K562 (cell line): ENCODE results near the gene LSM12. TPM values are rescaled to one million over a fixed set of nuclear protein-coding genes. Genes with fewer than 3 reads are reported as not detected.

Experiments
- BCOR ChIP-seq: fragments of 450-650 bp; IDR thresholded peaks from 2 replicates; pipeline ENCODE4 v1.6.1; 2016
- CREM ChIP-seq: IDR thresholded peaks from 2 replicates; pipeline ENCODE4 v1.6.1; 2014; ENCODE audit warnings: antibody characterized with exemption, low read depth
- DACH1 ChIP-seq: fragments of 450-650 bp; IDR thresholded peaks from 2 replicates; pipeline ENCODE4 v1.6.1; 2018; ENCODE audit not compliant: partially characterized antibody
- GATAD2B ChIP-seq: fragments of 450-650 bp; IDR thresholded peaks from 2 replicates; pipeline ENCODE4 v1.6.1; 2017; ENCODE audit warnings: mild to moderate bottlenecking, borderline replicate concordance
- ILK ChIP-seq: fragments of 450-650 bp; IDR thresholded peaks from 2 replicates; pipeline ENCODE4 v1.6.1; 2016; ENCODE audit warnings: missing genetic modification characterization, low read depth, mild to moderate bottlenecking, missing compliant biosample characterization, moderate library complexity, borderline replicate concordance
- KDM5B ChIP-seq: fragments of 200-600 bp; sonication (generic); IDR thresholded peaks from 2 replicates; pipeline ENCODE4 v1.6.1; 2012; ENCODE audit warnings: low read depth, mild to moderate bottlenecking, moderate library complexity, low read length, control low read depth, inconsistent platforms; ENCODE audit not compliant: insufficient replicate concordance
- PML ChIP-seq: IDR thresholded peaks from 2 replicates; pipeline ENCODE4 v1.6.1; 2012; ENCODE audit warnings: low read length, inconsistent platforms
- RFX5 ChIP-seq: IDR thresholded peaks from 2 replicates; pipeline ENCODE4 v1.6.1; 2011; ENCODE audit warnings: low read depth, mild to moderate bottlenecking, improper control_type of control experiment, low read length
- SMAD2 ChIP-seq: fragments of 150-350 bp; IDR thresholded peaks from 2 replicates; pipeline ENCODE4 v1.6.1; 2014; ENCODE audit warnings: low read depth, mild to moderate bottlenecking, low read length
- SP1 ChIP-seq: sonication (generic); formaldehyde crosslinking; IDR thresholded peaks from 2 replicates; pipeline ENCODE4 v1.8.1; 2022; ENCODE audit warnings: mild to moderate bottlenecking, missing genetic modification reagents
- XRCC3 ChIP-seq: fragments of 450-650 bp; IDR thresholded peaks from 2 replicates; pipeline ENCODE4 v1.6.1; 2017; ENCODE audit warnings: mild to moderate bottlenecking, moderate library complexity
- ZNF134 ChIP-seq: fragments of 250-450 bp; sonication (Bioruptor Pico); conservative IDR thresholded peaks from 2 replicates; pipeline ENCODE4 v1.4.0; 2020
- ZNF282 ChIP-seq: sonication (generic); formaldehyde crosslinking; IDR thresholded peaks from 2 replicates; pipeline ENCODE4 v1.8.1; 2023; ENCODE audit warnings: missing genetic modification reagents
- ZNF444 ChIP-seq: fragments of 250-450 bp; sonication (Bioruptor Pico); IDR thresholded peaks from 2 replicates; pipeline ENCODE4 v1.4.0; 2020; ENCODE audit warnings: mild to moderate bottlenecking, moderate library complexity
- polyA plus RNA-seq, 8 experiments: library from polyadenylated mRNA; depleted of rRNA in 4 of 8; stranded (reverse) in 5 of 8; unstranded in 3 of 8; fragments of >200 nt; fragmentation: Nextera tagmentation in 2 of 8; fragmentation: Illumina TruSeq in 1 of 8; extraction: Ambion mirVana in 2 of 8; extraction: Trizol in 1 of 8; gene quantifications; 2 replicates each; pipeline versions ENCODE4 v1.2.1 to v1.2.3, GENCODE V29; 2011 to 2014; ENCODE audit warnings: inconsistent platforms in 1 of 8, missing spikeins in 1 of 8
- total RNA-seq, 7 experiments: library from RNA; depleted of rRNA in 6 of 7; stranded (reverse); fragments of >200 nt in 6 of 7; fragmentation: Illumina TruSeq in 2 of 7; extraction: Trizol in 2 of 7; gene quantifications; 2 replicates each; pipeline versions ENCODE4 v1.2.1 to v1.2.3, GENCODE V29; 2011 to 2021; ENCODE audit warnings: low replicate concordance in 1 of 7
- TF ChIP-seq, protein P1 (sequence below): sonication (generic); formaldehyde crosslinking; IDR thresholded peaks from 2 replicates; pipeline ENCODE4 v1.9.0; 2022; ENCODE audit warnings: mild to moderate bottlenecking, missing genetic modification reagents
- TF ChIP-seq, protein P2 (sequence below), 2 experiments: fragments of 450-650 bp in 1 of 2; IDR thresholded peaks; 2 replicates each; pipeline ENCODE4 v1.6.1; 2011 to 2017; ENCODE audit warnings: low read depth in 2 of 2, antibody characterized with exemption in 1 of 2, borderline replicate concordance in 1 of 2, low read length in 1 of 2, mild to moderate bottlenecking in 1 of 2, mixed read lengths in 1 of 2; ENCODE audit not compliant: control insufficient read depth in 1 of 2
- TF ChIP-seq, protein P3 (sequence below), 2 experiments: fragments of 250-450 bp in 1 of 2; fragments of 450-650 bp in 1 of 2; sonication (Bioruptor Pico) in 1 of 2; IDR thresholded peaks; 2 replicates each; pipeline versions ENCODE4 v1.6.1 to v1.8.0; 2016 to 2021; ENCODE audit warnings: mild to moderate bottlenecking in 2 of 2, moderate library complexity in 2 of 2, missing compliant biosample characterization in 1 of 2, missing genetic modification characterization in 1 of 2
- TF ChIP-seq, protein P4 (sequence below), 2 experiments: fragments of 450-650 bp; IDR thresholded peaks; 2 replicates each; pipeline ENCODE4 v1.6.1; 2016
- TF ChIP-seq, protein P5 (sequence below): sonication (generic); formaldehyde crosslinking; IDR thresholded peaks from 2 replicates; pipeline ENCODE4 v1.8.1; 2023; ENCODE audit warnings: mild to moderate bottlenecking, missing genetic modification reagents

Gene LSM12
- total and polyA plus RNA-seq, 9 of the 15 experiments (the other 6 are each of a cell fraction or from before 2014, with no cell fraction given): 53.0 to 258 (median 89.3) TPM

DNA sequence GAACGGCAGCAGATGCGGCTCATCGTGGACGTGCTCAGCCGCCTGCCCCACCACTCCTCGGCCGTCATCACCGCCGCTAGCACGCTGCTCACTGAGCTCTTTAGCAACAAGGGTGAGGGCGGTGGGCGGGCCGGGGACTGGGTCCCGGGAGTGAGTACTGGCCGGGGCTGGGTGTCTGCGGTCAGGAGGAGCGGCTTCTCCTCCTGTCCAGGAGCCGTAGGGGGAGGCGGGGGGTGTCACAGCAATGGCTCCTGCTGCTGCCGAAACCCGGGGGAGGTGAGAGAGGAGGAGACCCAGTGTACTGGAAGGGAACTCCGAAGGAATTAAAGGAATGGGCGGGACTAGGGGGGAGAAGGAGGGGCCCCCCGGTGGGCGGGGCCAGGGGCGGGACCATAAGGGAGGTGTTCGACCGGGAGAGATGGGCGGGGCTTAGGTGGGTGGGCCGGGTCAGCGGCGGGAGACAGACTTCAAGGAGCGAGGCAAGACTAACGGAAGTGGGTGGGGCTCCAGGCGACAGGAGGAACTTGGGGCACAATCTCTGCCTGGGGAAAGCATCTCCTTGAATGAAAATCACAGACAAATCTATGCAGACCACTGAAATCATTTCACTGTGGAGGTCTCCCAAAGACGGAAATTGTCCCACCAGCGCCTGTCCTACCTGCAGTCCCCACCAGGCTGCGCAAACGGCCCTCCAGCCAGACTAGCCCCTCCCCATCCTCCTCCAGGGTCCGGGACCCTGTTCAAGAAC lies 59.7 kb downstream of the LSM12 start (continued):
- TF ChIP-seq ZNF282 (CRISPR knock-in tag) (no peak), ZNF134 (no peak), BCOR (no peak), SP1 (CRISPR knock-in tag) (peak; percentile 69), ZNF444 (CRISPR knock-in tag) (no peak), KDM5B (no peak), ILK (tag) (no peak), XRCC3 (no peak), GATAD2B (no peak), PML (no peak), CREM (peak; percentile 69), DACH1 (peak; percentile 76), SMAD2 (no peak), RFX5 (no peak)
- TF ChIP-seq, protein P1, sequence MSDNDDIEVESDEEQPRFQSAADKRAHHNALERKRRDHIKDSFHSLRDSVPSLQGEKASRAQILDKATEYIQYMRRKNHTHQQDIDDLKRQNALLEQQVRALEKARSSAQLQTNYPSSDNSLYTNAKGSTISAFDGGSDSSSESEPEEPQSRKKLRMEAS (CRISPR knock-in tag): peak; percentile 84
- TF ChIP-seq, protein P2, sequence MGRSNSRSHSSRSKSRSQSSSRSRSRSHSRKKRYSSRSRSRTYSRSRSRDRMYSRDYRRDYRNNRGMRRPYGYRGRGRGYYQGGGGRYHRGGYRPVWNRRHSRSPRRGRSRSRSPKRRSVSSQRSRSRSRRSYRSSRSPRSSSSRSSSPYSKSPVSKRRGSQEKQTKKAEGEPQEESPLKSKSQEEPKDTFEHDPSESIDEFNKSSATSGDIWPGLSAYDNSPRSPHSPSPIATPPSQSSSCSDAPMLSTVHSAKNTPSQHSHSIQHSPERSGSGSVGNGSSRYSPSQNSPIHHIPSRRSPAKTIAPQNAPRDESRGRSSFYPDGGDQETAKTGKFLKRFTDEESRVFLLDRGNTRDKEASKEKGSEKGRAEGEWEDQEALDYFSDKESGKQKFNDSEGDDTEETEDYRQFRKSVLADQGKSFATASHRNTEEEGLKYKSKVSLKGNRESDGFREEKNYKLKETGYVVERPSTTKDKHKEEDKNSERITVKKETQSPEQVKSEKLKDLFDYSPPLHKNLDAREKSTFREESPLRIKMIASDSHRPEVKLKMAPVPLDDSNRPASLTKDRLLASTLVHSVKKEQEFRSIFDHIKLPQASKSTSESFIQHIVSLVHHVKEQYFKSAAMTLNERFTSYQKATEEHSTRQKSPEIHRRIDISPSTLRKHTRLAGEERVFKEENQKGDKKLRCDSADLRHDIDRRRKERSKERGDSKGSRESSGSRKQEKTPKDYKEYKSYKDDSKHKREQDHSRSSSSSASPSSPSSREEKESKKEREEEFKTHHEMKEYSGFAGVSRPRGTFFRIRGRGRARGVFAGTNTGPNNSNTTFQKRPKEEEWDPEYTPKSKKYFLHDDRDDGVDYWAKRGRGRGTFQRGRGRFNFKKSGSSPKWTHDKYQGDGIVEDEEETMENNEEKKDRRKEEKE (IDR thresholded peaks at IDR 0.05; ENCODE audit: borderline replicate concordance in 1 of 2, control insufficient read depth in 1 of 2, low read depth in 2 of 2, low read length in 1 of 2): no peak
- TF ChIP-seq, protein P3, sequence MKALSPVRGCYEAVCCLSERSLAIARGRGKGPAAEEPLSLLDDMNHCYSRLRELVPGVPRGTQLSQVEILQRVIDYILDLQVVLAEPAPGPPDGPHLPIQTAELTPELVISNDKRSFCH (CRISPR knock-in tag; IDR thresholded peaks at IDR 0.05): no peak
- TF ChIP-seq, protein P3 (tag; IDR thresholded peaks at IDR 0.05): 0 out of 2 replicates have a peak, but pooled peaks have one; percentile 43
- TF ChIP-seq, protein P4, sequence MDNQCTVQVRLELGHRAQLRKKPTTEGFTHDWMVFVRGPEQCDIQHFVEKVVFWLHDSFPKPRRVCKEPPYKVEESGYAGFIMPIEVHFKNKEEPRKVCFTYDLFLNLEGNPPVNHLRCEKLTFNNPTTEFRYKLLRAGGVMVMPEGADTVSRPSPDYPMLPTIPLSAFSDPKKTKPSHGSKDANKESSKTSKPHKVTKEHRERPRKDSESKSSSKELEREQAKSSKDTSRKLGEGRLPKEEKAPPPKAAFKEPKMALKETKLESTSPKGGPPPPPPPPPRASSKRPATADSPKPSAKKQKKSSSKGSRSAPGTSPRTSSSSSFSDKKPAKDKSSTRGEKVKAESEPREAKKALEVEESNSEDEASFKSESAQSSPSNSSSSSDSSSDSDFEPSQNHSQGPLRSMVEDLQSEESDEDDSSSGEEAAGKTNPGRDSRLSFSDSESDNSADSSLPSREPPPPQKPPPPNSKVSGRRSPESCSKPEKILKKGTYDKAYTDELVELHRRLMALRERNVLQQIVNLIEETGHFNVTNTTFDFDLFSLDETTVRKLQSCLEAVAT (IDR thresholded peaks at IDR 0.05): peak in 1 of 2 experiments; percentile 80; a peak in 2 of 4 replicates
- TF ChIP-seq, protein P5, sequence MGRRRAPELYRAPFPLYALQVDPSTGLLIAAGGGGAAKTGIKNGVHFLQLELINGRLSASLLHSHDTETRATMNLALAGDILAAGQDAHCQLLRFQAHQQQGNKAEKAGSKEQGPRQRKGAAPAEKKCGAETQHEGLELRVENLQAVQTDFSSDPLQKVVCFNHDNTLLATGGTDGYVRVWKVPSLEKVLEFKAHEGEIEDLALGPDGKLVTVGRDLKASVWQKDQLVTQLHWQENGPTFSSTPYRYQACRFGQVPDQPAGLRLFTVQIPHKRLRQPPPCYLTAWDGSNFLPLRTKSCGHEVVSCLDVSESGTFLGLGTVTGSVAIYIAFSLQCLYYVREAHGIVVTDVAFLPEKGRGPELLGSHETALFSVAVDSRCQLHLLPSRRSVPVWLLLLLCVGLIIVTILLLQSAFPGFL: no peak
